ENCODE measurements around the gene KLRG1.

The KLRG1 gene

DNA sequence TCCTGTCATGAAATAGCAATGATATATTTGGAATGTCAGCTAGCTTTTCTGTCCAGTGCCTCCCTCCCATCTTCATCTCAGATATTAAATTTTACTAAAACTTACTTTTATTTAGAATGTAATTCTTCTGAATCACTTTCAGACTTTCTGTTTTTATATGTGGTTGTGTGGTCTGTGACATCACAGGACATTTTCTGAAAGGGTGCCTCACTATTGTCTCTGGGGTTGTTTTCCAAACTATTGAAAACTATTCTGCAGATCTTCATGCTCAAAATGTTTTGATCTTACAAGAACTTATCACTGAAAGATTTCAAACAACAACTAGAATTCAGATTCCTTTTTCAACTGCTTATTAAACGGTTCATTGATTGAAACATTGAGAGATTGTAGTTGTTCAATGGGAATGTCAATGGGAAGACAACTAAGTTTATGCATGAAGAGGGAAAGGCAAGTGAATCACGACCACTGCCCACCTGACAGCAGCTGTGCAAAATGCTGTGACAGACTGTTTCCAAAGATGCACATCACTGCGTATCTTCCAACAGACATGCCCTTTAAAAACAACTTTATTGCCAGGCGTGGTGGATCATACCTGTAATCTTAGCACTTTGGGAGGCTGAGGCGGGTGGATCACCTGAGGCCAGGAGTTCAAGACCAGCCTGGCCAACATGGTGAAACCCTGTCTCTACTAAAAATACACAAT, 51.3 kb downstream of the KLRG1 start:
- no peak for TF ChIP-seq GLIS3 (CRISPR knock-in tag; IDR thresholded peaks at IDR 0.05)
- TF ChIP-seq, protein P1, sequence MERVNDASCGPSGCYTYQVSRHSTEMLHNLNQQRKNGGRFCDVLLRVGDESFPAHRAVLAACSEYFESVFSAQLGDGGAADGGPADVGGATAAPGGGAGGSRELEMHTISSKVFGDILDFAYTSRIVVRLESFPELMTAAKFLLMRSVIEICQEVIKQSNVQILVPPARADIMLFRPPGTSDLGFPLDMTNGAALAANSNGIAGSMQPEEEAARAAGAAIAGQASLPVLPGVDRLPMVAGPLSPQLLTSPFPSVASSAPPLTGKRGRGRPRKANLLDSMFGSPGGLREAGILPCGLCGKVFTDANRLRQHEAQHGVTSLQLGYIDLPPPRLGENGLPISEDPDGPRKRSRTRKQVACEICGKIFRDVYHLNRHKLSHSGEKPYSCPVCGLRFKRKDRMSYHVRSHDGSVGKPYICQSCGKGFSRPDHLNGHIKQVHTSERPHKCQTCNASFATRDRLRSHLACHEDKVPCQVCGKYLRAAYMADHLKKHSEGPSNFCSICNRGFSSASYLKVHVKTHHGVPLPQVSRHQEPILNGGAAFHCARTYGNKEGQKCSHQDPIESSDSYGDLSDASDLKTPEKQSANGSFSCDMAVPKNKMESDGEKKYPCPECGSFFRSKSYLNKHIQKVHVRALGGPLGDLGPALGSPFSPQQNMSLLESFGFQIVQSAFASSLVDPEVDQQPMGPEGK (CRISPR knock-in tag; IDR thresholded peaks at IDR 0.05; ENCODE audit: borderline replicate concordance) = no peak
- no peak for TF ChIP-seq ZNF70 (CRISPR knock-in tag; IDR thresholded peaks at IDR 0.05)
- TF ChIP-seq ZFP3 (CRISPR knock-in tag; IDR thresholded peaks at IDR 0.05) = no peak
- TF ChIP-seq, protein P2, sequence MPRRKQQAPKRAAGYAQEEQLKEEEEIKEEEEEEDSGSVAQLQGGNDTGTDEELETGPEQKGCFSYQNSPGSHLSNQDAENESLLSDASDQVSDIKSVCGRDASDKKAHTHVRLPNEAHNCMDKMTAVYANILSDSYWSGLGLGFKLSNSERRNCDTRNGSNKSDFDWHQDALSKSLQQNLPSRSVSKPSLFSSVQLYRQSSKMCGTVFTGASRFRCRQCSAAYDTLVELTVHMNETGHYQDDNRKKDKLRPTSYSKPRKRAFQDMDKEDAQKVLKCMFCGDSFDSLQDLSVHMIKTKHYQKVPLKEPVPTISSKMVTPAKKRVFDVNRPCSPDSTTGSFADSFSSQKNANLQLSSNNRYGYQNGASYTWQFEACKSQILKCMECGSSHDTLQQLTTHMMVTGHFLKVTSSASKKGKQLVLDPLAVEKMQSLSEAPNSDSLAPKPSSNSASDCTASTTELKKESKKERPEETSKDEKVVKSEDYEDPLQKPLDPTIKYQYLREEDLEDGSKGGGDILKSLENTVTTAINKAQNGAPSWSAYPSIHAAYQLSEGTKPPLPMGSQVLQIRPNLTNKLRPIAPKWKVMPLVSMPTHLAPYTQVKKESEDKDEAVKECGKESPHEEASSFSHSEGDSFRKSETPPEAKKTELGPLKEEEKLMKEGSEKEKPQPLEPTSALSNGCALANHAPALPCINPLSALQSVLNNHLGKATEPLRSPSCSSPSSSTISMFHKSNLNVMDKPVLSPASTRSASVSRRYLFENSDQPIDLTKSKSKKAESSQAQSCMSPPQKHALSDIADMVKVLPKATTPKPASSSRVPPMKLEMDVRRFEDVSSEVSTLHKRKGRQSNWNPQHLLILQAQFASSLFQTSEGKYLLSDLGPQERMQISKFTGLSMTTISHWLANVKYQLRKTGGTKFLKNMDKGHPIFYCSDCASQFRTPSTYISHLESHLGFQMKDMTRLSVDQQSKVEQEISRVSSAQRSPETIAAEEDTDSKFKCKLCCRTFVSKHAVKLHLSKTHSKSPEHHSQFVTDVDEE (CRISPR knock-in tag; IDR thresholded peaks at IDR 0.05) = no peak
- no peak for TF ChIP-seq BACH2 (CRISPR knock-in tag; IDR thresholded peaks at IDR 0.05; ENCODE audit: borderline replicate concordance)
- TF ChIP-seq, protein P3, sequence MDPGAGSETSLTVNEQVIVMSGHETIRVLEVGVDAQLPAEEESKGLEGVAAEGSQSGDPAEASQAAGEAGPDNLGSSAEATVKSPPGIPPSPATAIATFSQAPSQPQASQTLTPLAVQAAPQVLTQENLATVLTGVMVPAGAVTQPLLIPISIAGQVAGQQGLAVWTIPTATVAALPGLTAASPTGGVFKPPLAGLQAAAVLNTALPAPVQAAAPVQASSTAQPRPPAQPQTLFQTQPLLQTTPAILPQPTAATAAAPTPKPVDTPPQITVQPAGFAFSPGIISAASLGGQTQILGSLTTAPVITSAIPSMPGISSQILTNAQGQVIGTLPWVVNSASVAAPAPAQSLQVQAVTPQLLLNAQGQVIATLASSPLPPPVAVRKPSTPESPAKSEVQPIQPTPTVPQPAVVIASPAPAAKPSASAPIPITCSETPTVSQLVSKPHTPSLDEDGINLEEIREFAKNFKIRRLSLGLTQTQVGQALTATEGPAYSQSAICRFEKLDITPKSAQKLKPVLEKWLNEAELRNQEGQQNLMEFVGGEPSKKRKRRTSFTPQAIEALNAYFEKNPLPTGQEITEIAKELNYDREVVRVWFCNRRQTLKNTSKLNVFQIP (CRISPR knock-in tag; IDR thresholded peaks at IDR 0.05; ENCODE audit: borderline replicate concordance, low read depth) = no peak
- TF ChIP-seq TOX (CRISPR knock-in tag; IDR thresholded peaks at IDR 0.05; ENCODE audit: borderline replicate concordance) = no peak
- TF ChIP-seq OSR1 (CRISPR knock-in tag; IDR thresholded peaks at IDR 0.05) = no peak
- no peak for ATAC-seq

DNA sequence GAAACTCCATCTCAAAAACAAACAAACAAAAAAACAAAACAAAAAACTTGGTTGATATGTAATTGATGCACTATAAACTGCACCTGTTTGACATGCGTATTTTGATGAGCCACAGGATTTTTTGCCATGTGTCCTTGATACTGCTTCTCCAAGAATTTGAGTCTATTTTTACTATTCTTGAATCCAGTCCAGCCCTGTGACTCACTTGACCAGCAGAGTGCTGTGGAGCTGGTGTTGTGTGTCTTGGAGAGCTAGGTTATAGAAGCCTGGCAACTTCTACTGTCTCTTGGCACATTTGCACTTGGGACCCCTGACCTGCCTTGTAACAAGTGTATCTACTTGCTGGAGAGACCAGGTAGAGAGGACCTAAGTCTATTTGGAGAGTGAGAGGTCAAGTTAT, 52.0 kb downstream of the KLRG1 start:
- no peak for TF ChIP-seq ISL1 (CRISPR knock-in tag; IDR thresholded peaks at IDR 0.05)
- TF ChIP-seq RARB (CRISPR knock-in tag; IDR thresholded peaks at IDR 0.05) = no peak
- TF ChIP-seq ZFP3 (CRISPR knock-in tag; IDR thresholded peaks at IDR 0.05) = no peak
- ATAC-seq = no peak; the same call in 2 of the 3 replicates

DNA sequence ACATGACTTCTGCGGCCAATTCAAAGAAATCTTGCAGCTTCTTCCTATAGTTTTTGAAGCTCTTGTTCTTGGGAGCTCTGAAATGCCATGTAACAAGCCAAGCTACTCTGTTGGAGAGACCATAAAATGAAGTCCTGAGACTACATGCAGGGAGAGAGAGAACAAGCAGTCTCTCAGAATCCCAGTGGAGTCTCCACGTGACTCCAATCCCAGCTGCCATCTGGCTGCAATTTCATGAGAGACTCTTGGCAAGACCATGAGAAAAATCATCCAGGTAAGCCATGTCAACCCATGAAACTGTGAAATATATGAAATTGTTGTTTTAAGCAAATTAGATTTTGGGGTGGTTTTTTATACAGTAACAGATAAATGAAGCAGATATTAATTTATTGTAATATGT, 54.4 kb downstream of the KLRG1 start:
- TF ChIP-seq ZFP30 (CRISPR knock-in tag; IDR thresholded peaks at IDR 0.05) (no peak), ZNF8 (CRISPR knock-in tag; IDR thresholded peaks at IDR 0.05) (no peak), GLIS3 (CRISPR knock-in tag; IDR thresholded peaks at IDR 0.05) (no peak), ZNF70 (CRISPR knock-in tag; IDR thresholded peaks at IDR 0.05) (no peak), BACH2 (CRISPR knock-in tag; IDR thresholded peaks at IDR 0.05; ENCODE audit: borderline replicate concordance) (no peak), ISL1 (CRISPR knock-in tag; IDR thresholded peaks at IDR 0.05) (no peak), CSDC2 (CRISPR knock-in tag; IDR thresholded peaks at IDR 0.05) (no peak), ZNF565 (CRISPR knock-in tag; conservative IDR thresholded peaks at IDR 0.05; ENCODE audit: low read depth) (no peak), ZFP3 (CRISPR knock-in tag; IDR thresholded peaks at IDR 0.05) (no peak)
- TF ChIP-seq, protein P4, sequence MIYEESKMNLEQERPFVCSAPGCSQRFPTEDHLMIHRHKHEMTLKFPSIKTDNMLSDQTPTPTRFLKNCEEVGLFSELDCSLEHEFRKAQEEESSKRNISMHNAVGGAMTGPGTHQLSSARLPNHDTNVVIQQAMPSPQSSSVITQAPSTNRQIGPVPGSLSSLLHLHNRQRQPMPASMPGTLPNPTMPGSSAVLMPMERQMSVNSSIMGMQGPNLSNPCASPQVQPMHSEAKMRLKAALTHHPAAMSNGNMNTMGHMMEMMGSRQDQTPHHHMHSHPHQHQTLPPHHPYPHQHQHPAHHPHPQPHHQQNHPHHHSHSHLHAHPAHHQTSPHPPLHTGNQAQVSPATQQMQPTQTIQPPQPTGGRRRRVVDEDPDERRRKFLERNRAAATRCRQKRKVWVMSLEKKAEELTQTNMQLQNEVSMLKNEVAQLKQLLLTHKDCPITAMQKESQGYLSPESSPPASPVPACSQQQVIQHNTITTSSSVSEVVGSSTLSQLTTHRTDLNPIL (CRISPR knock-in tag; IDR thresholded peaks at IDR 0.05; ENCODE audit: low read depth) = no peak
- ATAC-seq = no peak

DNA sequence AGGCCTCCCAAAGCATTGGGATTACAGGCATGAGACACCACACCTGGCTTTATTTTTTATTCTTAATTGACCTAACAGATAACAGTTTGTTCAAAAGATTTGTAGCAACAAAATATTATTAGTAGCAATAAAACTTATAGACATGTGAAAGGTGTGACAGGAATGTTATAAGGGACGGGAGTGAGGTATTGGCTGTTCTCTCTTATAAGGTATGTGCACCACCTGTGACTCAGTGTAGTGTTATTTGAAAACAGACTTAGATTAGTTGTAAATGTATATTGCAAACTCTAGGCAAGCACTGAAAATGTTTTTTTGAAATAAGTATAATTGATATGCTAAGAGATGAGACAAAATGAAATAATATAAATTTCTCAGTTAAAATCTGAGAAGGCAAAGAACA, 57.8 kb downstream of the KLRG1 start:
- TF ChIP-seq ZFP30 (CRISPR knock-in tag; IDR thresholded peaks at IDR 0.05) = no peak
- TF ChIP-seq CSDC2 (CRISPR knock-in tag; IDR thresholded peaks at IDR 0.05) = no peak
- TF ChIP-seq, protein P1 (CRISPR knock-in tag; IDR thresholded peaks at IDR 0.05; ENCODE audit: borderline replicate concordance) = no peak
- TF ChIP-seq ZNF565 (CRISPR knock-in tag; conservative IDR thresholded peaks at IDR 0.05; ENCODE audit: low read depth) = no peak
- TF ChIP-seq ISL1 (CRISPR knock-in tag; IDR thresholded peaks at IDR 0.05) = no peak
- TF ChIP-seq BACH2 (CRISPR knock-in tag; IDR thresholded peaks at IDR 0.05; ENCODE audit: borderline replicate concordance) = no peak
- no peak for TF ChIP-seq ESRRG (CRISPR knock-in tag; IDR thresholded peaks at IDR 0.05)
- no peak for TF ChIP-seq TCF4 (CRISPR knock-in tag; IDR thresholded peaks at IDR 0.05; ENCODE audit: borderline replicate concordance)
- TF ChIP-seq ARNTL (CRISPR knock-in tag; IDR thresholded peaks at IDR 0.05; ENCODE audit: borderline replicate concordance, low read depth) = no peak
- TF ChIP-seq GLIS3 (CRISPR knock-in tag; IDR thresholded peaks at IDR 0.05) = no peak
- TF ChIP-seq RARB (CRISPR knock-in tag; IDR thresholded peaks at IDR 0.05) = no peak
- TF ChIP-seq TOX (CRISPR knock-in tag; IDR thresholded peaks at IDR 0.05; ENCODE audit: borderline replicate concordance) = no peak
- TF ChIP-seq, protein P2 (CRISPR knock-in tag; IDR thresholded peaks at IDR 0.05) = no peak
- no peak for TF ChIP-seq ZNF8 (CRISPR knock-in tag; IDR thresholded peaks at IDR 0.05)
- TF ChIP-seq ZFP3 (CRISPR knock-in tag; IDR thresholded peaks at IDR 0.05) = no peak
- no peak for TF ChIP-seq ZC3H10 (CRISPR knock-in tag; IDR thresholded peaks at IDR 0.05)
- TF ChIP-seq PPARA (CRISPR knock-in tag; IDR thresholded peaks at IDR 0.05; ENCODE audit: borderline replicate concordance) = no peak
- no peak for ATAC-seq

Data from SK-N-SH treated with all-trans-retinoic acid at 6 μM for 48 hours (cell line).